Right lobe of liver (tissue), 4 donors: ENCODE measurements around the gene PDE6G.

ENCODE experiments used
- CTCF ChIP-seq, 4 donors: fragments of 200-600 bp in 3 of 4; fragments of 450-650 bp in 1 of 4; IDR thresholded peaks; one replicate each; pipeline versions ENCODE4 v1.5.1 to v1.8.0; 2016 to 2022; ENCODE audit warnings: antibody characterized with exemption in 4 of 4, mild to moderate bottlenecking in 2 of 4
- POLR2A ChIP-seq: fragments of 450-650 bp; IDR thresholded peaks from one replicate; pipeline ENCODE4 v1.6.1; 2017; ENCODE audit warnings: antibody characterized with exemption, mild to moderate bottlenecking
- donor health status: DM: no; HTN: no; CAD: no.
- donor health status: DM: no; HTN: no; CAD: no.
- donor health status: DM: no; HTN: yes; CAD: no.

GRCh38 chr17:81682565-81683207, 26.3 kb upstream of the PDE6G start:
- TF ChIP-seq POLR2A (no peak), CTCF (IDR thresholded peaks at IDR 0.05) (no peak)
